ENCODE data around the gene VPS41. TPM values are rescaled to one million over a fixed set of nuclear protein-coding genes. Genes with fewer than 3 reads are reported as not detected.
A peak's percentile ranks its signal among the peaks of the same experiment; 100 is the strongest.

VPS41 gene
- polyA plus RNA-seq, 3 donors, result 12.7 to 62.2 (median 56.7) TPM

DNA sequence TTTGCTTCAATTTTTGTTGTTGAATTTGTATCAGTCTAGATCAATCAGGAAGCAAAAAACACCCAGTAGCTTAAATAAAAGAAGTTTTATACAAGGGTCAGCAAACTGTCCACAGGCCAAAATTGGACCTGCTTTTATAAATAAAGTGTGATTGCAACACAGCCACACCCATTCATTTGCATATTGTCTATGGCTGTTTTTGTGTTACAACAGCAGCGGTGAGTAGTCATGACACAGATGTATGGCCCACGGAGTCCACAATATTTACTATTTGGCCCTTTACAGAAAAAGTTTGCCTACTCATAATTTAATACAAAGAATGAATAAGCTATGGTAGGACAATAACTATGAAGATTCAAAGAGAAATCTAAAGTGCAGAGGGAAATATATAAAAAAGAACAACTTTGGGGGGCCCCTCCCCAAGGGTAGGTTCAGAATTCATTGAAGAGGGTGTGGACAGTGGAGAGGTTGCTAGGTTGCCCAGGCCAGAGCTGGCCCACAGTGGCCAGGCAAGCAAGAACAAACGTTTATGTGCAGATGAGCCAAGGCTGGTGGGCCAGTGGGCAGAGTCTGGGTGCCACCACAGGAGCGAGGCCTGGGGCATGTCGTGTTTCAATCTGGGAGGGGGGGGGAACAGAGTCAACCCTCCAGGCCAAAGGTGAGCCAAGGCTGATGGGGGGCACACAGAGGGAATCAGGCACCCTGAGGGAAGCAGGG, 230.9 kb downstream of the VPS41 start:
- Histone ChIP-seq H3K27me3 (ENCODE audit: control insufficient read depth in 2 of 2, insufficient read depth in 2 of 2, low read length in 2 of 2) (no peaks in the 10 kb centered on the region), H3K4me2 (replicated peaks; ENCODE audit: extremely low read depth, low read length, poor library complexity, severe bottlenecking) (no peak overlapping the region), H3K9ac (ENCODE audit: insufficient read depth, low read length, poor library complexity, severe bottlenecking) (no peak overlapping the region), H2AFZ (ENCODE audit: insufficient read depth, low read depth, low read length, poor library complexity, severe bottlenecking) (no peak overlapping the region), H3K9me3 (replicated peaks in 1 of 2; ENCODE audit: control insufficient read depth in 1 of 2, insufficient read depth in 1 of 2, low read length in 2 of 2) (no peaks in the 10 kb centered on the region), H3K36me3 (replicated peaks in 1 of 2; ENCODE audit: control insufficient read depth in 1 of 2, insufficient read depth in 2 of 2, low read length in 2 of 2) (no peaks in the 10 kb centered on the region), H3K79me2 (ENCODE audit: insufficient read depth, low read length) (no peaks in the 10 kb centered on the region), H3K4me1 (ENCODE audit: control insufficient read depth in 1 of 2, insufficient read depth in 2 of 2, low read length in 2 of 2) (peaks cover 29 to 40% of the 10 kb centered on the region in 2 donors), H4K20me1 (ENCODE audit: insufficient read depth, low read length) (no peaks in the 10 kb centered on the region), H3K27ac (ENCODE audit: low read depth in 1 of 2, low read length in 2 of 2) (peak overlapping the region in 1 of 2 donors; percentile 47), H3K4me3 (replicated peaks in 1 of 3; ENCODE audit: low read depth in 2 of 3, low read length in 3 of 3) (no peak overlapping the region)
- Mint-ChIP-seq H3K36me3 (peaks cover 0 to 3% of the 10 kb centered on the region in 2 donors), H3K4me3 (no peak overlapping the region), H3K27me3 (ENCODE audit: low read depth in 3 of 3) (peaks cover 0 to 4% (median 0%) of the 10 kb centered on the region in 3 donors), H3K4me1 (peaks cover 46% of the 10 kb centered on the region), H3K9me3 (peaks cover 0 to 3% (median 0%) of the 10 kb centered on the region in 7 donors), H3K27ac (peak overlapping the region in 6 of 7 donors; percentile 55 to 71 (median 62))
- WGBS (ENCODE audit: insufficient coverage), result 100% methylated on average over 3 of the region's 5 CpGs
- DNase-seq, result peak; percentile 29 to 66 (median 46)
- TF ChIP-seq, protein P1, sequence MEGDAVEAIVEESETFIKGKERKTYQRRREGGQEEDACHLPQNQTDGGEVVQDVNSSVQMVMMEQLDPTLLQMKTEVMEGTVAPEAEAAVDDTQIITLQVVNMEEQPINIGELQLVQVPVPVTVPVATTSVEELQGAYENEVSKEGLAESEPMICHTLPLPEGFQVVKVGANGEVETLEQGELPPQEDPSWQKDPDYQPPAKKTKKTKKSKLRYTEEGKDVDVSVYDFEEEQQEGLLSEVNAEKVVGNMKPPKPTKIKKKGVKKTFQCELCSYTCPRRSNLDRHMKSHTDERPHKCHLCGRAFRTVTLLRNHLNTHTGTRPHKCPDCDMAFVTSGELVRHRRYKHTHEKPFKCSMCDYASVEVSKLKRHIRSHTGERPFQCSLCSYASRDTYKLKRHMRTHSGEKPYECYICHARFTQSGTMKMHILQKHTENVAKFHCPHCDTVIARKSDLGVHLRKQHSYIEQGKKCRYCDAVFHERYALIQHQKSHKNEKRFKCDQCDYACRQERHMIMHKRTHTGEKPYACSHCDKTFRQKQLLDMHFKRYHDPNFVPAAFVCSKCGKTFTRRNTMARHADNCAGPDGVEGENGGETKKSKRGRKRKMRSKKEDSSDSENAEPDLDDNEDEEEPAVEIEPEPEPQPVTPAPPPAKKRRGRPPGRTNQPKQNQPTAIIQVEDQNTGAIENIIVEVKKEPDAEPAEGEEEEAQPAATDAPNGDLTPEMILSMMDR (IDR thresholded peaks at IDR 0.05), result no peak
- intact Hi-C loops (cut with micrococcal nuclease), result no loop called here

DNA sequence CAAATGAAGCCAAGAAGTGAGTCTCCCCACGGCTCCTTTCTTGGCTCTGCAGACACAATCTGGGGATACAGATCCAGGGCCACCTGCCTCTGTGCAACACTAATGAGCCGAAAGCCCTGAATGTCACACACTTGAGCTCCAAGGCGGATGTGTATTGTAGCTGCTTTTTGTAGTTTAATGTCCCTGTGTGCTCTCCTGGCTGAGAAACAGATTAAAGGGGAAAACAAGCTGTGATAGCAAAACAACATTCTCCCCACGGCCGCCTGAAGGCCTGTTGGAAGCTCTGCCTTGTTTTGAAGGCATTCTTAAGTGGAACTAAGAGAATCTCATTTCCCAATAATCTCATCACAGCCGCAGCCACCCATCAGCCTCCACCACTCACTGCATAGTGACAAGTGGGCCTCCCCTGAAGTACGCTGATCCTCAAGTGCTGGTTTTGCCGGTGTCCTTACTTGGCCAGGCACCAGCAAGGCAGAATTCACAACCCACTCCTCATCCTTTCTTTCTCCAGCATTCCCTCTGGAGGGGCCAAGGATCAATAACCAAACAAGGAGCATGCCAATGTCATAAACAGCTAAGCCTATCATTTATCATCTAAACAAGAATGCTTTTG, 233.4 kb downstream of the VPS41 start:
- no peak overlapping the region for H3K27ac ChIP-seq (ENCODE audit: low read depth in 1 of 2, low read length in 2 of 2)
- H3K9ac ChIP-seq (ENCODE audit: insufficient read depth, low read length, poor library complexity, severe bottlenecking), result no peak overlapping the region
- H3K4me2 ChIP-seq (replicated peaks; ENCODE audit: extremely low read depth, low read length, poor library complexity, severe bottlenecking), result no peak overlapping the region
- no peaks in the 10 kb centered on the region for H4K20me1 ChIP-seq (ENCODE audit: insufficient read depth, low read length)
- Mint-ChIP-seq H3K27ac (peak overlapping the region in 2 of 7 donors; percentile 69 to 88), H3K4me3 (no peak overlapping the region), H3K4me1 (peaks cover 60% of the 10 kb centered on the region), H3K36me3 (peaks cover 0 to 3% of the 10 kb centered on the region in 2 donors), H3K27me3 (ENCODE audit: low read depth in 3 of 3) (peaks cover 0 to 4% (median 0%) of the 10 kb centered on the region in 3 donors), H3K9me3 (peaks cover 0 to 3% (median 0%) of the 10 kb centered on the region in 7 donors)
- no peak for DNase-seq
- no peaks in the 10 kb centered on the region for H3K79me2 ChIP-seq (ENCODE audit: insufficient read depth, low read length)
- TF ChIP-seq, protein P1 (IDR thresholded peaks at IDR 0.05), result no peak
- intact Hi-C loops (cut with micrococcal nuclease), result no loop called here
- no peak overlapping the region for H3K4me3 ChIP-seq (replicated peaks in 1 of 3; ENCODE audit: low read depth in 2 of 3, low read length in 3 of 3)
- WGBS (ENCODE audit: insufficient coverage), result 94% methylated on average over 6 of the region's 8 CpGs
- H3K27me3 ChIP-seq (ENCODE audit: control insufficient read depth in 2 of 2, insufficient read depth in 2 of 2, low read length in 2 of 2), result no peaks in the 10 kb centered on the region
- peak overlapping the region; percentile 15 for H2AFZ ChIP-seq (ENCODE audit: insufficient read depth, low read depth, low read length, poor library complexity, severe bottlenecking)
- H3K36me3 ChIP-seq (replicated peaks in 1 of 2; ENCODE audit: control insufficient read depth in 1 of 2, insufficient read depth in 2 of 2, low read length in 2 of 2), result no peaks in the 10 kb centered on the region
- H3K4me1 ChIP-seq (ENCODE audit: control insufficient read depth in 1 of 2, insufficient read depth in 2 of 2, low read length in 2 of 2), result peaks cover 42 to 57% of the 10 kb centered on the region in 2 donors
- H3K9me3 ChIP-seq (replicated peaks in 1 of 2; ENCODE audit: control insufficient read depth in 1 of 2, insufficient read depth in 1 of 2, low read length in 2 of 2), result no peaks in the 10 kb centered on the region

Data from CD14-positive monocyte (primary cell).